SK-N-SH treated with all-trans-retinoic acid at 6 μM for 48 hours (cell line): ENCODE results near the gene SLC24A4.

Experiments
- BACH2 ChIP-seq: fragments of 250-450 bp; sonication (Bioruptor Pico); IDR thresholded peaks from 2 replicates; pipeline ENCODE4 v1.9.0; 2021; ENCODE audit warnings: mild to moderate bottlenecking, borderline replicate concordance
- CSDC2 ChIP-seq: fragments of 250-450 bp; sonication (Bioruptor Pico); IDR thresholded peaks from 2 replicates; pipeline ENCODE4 v1.5.0; 2020; ENCODE audit warnings: mild to moderate bottlenecking, moderate library complexity
- SNAI2 ChIP-seq: fragments of 250-450 bp; sonication (Bioruptor Pico); IDR thresholded peaks from 2 replicates; pipeline ENCODE4 v1.5.0; 2020; ENCODE audit warnings: mild to moderate bottlenecking, moderate library complexity
- ZC3H10 ChIP-seq: fragments of 250-450 bp; sonication (Bioruptor Pico); IDR thresholded peaks from 2 replicates; pipeline ENCODE4 v1.5.1; 2021; ENCODE audit warnings: mild to moderate bottlenecking, moderate library complexity
- TF ChIP-seq, protein P1 (sequence below): fragments of 250-450 bp; sonication (Bioruptor Pico); IDR thresholded peaks from 2 replicates; pipeline ENCODE4 v1.8.0; 2020; ENCODE audit warnings: mild to moderate bottlenecking, moderate library complexity, borderline replicate concordance

DNA sequence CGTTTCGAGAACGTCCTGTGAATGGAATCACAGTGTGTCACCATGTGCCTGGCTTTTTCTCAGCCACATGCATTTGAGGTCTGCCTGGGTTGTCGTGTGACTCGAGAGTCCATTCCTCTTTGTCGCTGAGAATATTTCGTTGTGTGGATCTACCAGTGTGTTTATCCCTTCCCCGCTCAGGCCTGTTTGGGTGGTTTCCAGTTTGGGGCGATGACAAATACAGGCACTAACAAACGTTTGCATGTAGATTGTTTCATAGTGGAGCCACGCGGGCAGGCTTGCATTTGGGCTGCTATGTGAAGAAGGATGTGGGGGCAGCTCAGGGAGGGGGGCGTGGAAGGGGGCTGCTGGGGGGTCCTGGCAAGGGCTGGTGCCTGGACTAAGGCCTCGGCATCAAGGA is 204.8 kb downstream of the SLC24A4 start:
- TF ChIP-seq CSDC2 (CRISPR knock-in tag) (no peak), SNAI2 (CRISPR knock-in tag) (no peak), BACH2 (CRISPR knock-in tag) (no peak), ZC3H10 (CRISPR knock-in tag) (no peak)
- TF ChIP-seq, protein P1, sequence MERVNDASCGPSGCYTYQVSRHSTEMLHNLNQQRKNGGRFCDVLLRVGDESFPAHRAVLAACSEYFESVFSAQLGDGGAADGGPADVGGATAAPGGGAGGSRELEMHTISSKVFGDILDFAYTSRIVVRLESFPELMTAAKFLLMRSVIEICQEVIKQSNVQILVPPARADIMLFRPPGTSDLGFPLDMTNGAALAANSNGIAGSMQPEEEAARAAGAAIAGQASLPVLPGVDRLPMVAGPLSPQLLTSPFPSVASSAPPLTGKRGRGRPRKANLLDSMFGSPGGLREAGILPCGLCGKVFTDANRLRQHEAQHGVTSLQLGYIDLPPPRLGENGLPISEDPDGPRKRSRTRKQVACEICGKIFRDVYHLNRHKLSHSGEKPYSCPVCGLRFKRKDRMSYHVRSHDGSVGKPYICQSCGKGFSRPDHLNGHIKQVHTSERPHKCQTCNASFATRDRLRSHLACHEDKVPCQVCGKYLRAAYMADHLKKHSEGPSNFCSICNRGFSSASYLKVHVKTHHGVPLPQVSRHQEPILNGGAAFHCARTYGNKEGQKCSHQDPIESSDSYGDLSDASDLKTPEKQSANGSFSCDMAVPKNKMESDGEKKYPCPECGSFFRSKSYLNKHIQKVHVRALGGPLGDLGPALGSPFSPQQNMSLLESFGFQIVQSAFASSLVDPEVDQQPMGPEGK (CRISPR knock-in tag), result no peak
